Ascending aorta (tissue), 2 donors: ENCODE data around the gene ANKRD63. TPM values are rescaled to one million over a fixed set of nuclear protein-coding genes. Genes with fewer than 3 reads are reported as not detected.

ENCODE experiments used
- DNase-seq, 2 donors: peaks; one replicate each; pipeline ENCODE4 v3.0.0-alpha.2; 2019; ENCODE audit warnings: low spot score in 2 of 2
- H3K27ac ChIP-seq, 2 donors: fragments of 200-600 bp; sonication (generic); one replicate each; pipeline ENCODE4 v1.5.1; 2016 to 2017; ENCODE audit warnings: mild to moderate bottlenecking in 1 of 2
- H3K27me3 ChIP-seq: fragments of 200-600 bp; sonication (generic); one replicate; pipeline ENCODE4 v1.5.1; 2017
- H3K36me3 ChIP-seq, 2 donors: fragments of 200-600 bp; sonication (generic); one replicate each; pipeline ENCODE4 v1.5.1; 2016
- H3K4me1 ChIP-seq, 2 donors: fragments of 200-600 bp; sonication (generic); one replicate each; pipeline ENCODE4 v1.5.1; 2016 to 2017; ENCODE audit warnings: mild to moderate bottlenecking in 1 of 2
- H3K4me3 ChIP-seq, 2 donors: fragments of 200-600 bp; sonication (generic); one replicate each; pipeline ENCODE4 v1.5.1; 2016 to 2017; ENCODE audit warnings: mild to moderate bottlenecking in 1 of 2
- H3K9me3 ChIP-seq, 2 donors: fragments of 200-600 bp; sonication (generic); one replicate each; pipeline ENCODE4 v1.5.1; 2016
- intact Hi-C: fragments of 100-400 bp; cut with DNase I; formaldehyde crosslinking; loops from one replicate; pipeline ENCODE4 v1.15.1; 2023
- total RNA-seq: library from RNA; depleted of rRNA; stranded (reverse); fragments of >200 nt; gene quantifications from one replicate; pipeline ENCODE4 v1.1.0, GENCODE V29; 2016
- TF ChIP-seq, protein P1 (sequence below), 3 experiments: fragments of 200-600 bp in 2 of 3; fragments of 450-650 bp in 1 of 3; sonication (generic) in 2 of 3; IDR thresholded peaks; one replicate each; pipeline ENCODE4 v1.5.1; 2016 to 2019; ENCODE audit warnings: antibody characterized with exemption in 3 of 3, mild to moderate bottlenecking in 1 of 3, moderate library complexity in 1 of 3

ANKRD63 gene
- total RNA-seq, 1 donor from 2014 or later: not detected

DNA sequence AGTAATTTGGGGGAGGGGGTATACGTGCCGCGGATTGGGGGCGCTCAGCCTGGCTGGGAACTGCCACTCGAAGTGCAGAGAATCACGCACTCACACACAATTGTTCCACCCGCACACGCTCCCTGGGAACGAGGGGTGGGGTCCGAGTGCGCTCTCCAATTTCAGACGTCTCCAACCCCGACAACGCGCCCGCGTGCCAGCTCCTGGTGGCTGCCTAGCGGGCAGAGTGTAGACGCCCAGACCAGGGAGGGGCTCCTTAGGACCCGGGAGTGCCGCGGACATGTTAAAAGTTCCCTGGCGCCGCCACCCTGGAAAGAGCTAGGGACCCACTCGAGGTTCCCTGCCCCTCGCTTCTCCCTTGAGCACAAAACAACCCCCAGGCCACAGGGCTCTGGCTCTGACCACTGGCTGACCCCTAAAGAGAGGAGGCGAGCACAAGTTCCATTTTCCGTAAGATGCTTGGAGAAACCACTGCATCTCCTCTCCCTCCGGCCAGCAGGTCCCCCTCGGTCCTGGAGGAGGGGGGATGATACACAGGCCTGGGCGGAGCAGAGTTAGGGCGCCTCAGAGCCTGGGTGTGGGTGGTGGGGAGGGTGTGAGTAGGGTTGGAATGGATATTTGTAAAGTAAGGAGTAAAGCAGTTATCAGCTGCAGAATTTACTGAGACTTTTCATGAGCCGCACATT is 894 bp upstream of the ANKRD63 start:
- H3K36me3 ChIP-seq: no peaks in the 10 kb centered on the region
- intact Hi-C loops: loop anchor here (5.0 kb wide), 1 partner anchor 84 kb away; no protein-coding TSS in a partner anchor
- no peak overlapping the region for H3K4me3 ChIP-seq
- no peak for DNase-seq
- H3K27ac ChIP-seq: no peak overlapping the region
- TF ChIP-seq, protein P1, sequence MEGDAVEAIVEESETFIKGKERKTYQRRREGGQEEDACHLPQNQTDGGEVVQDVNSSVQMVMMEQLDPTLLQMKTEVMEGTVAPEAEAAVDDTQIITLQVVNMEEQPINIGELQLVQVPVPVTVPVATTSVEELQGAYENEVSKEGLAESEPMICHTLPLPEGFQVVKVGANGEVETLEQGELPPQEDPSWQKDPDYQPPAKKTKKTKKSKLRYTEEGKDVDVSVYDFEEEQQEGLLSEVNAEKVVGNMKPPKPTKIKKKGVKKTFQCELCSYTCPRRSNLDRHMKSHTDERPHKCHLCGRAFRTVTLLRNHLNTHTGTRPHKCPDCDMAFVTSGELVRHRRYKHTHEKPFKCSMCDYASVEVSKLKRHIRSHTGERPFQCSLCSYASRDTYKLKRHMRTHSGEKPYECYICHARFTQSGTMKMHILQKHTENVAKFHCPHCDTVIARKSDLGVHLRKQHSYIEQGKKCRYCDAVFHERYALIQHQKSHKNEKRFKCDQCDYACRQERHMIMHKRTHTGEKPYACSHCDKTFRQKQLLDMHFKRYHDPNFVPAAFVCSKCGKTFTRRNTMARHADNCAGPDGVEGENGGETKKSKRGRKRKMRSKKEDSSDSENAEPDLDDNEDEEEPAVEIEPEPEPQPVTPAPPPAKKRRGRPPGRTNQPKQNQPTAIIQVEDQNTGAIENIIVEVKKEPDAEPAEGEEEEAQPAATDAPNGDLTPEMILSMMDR (IDR thresholded peaks at IDR 0.05): no peak
- peaks cover 36% of the 10 kb centered on the region for H3K27me3 ChIP-seq
- H3K9me3 ChIP-seq: no peaks in the 10 kb centered on the region
- peaks cover 21 to 26% of the 10 kb centered on the region in 2 donors for H3K4me1 ChIP-seq

DNA sequence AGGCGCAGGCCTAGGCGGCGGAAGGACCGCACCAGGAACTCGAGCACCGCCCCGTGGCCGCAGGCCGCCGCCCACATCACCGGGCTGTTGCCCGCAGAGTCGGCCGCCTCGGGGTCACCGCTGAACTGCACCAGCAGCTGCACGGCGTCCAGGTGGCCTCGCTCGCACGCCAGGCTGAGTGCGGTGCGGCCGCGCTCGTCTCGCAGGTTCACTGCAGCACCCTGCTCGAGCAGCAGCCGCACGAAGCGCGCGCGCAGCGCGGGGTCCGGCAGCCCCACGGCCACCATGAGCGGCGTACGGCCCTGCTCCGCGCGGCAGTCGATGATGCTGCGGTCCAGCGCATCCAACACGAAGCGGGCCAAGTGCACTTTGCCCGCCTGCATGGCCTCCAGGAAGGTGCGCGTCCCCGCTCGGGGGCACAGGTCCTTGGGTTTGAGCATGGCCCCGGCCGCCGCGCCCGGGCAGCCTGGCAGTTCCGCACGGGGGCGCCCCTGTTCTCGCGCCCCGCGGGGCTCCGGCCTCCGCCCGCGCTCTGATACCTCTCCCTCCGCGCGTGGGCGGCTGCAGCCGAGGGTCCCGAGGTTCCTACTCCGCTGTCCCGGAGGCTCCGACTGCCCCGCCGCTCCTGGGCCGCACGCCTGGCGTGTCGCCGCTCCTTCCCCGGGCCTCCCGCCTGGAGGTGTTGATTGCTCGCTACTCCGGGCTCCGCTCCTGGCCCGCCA is 556 bp downstream of the ANKRD63 start:
- DNase-seq: no peak
- TF ChIP-seq, protein P1 (IDR thresholded peaks at IDR 0.05): peak; percentile 3 to 28 (median 5)
- peaks cover 36% of the 10 kb centered on the region for H3K27me3 ChIP-seq

DNA sequence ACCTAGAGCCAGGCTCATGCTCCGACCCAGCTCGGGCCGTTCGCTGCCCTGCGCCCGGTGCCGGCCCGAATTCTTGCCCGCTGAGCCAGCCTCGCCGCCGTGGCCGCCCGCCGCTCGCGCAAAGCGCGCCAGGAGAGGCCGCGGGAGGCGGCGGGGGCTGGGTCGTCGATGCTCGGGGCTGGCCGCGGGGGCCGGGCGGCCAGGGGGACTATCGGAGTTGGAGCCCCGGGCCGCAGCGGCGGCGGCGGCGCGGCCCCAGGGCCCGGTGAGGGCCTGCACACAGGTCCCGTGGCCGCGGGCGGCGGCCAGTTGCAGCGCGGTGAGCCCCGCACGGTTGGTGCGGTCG is 1.1 kb downstream of the ANKRD63 start:
- intact Hi-C loops: loop anchor here (5.0 kb wide), 1 partner anchor 86 kb away; no protein-coding TSS in a partner anchor
- Histone ChIP-seq H3K4me1 (peaks cover 21 to 26% of the 10 kb centered on the region in 2 donors), H3K27me3 (peaks cover 36% of the 10 kb centered on the region), H3K27ac (no peak overlapping the region), H3K9me3 (no peaks in the 10 kb centered on the region), H3K4me3 (peak overlapping the region; percentile 54 to 68), H3K36me3 (no peaks in the 10 kb centered on the region)
- TF ChIP-seq, protein P1 (IDR thresholded peaks at IDR 0.05): no peak
- no peak for DNase-seq

More for the DNA sequence above, 556 bp downstream of the ANKRD63 start:
- H3K4me1 ChIP-seq: peaks cover 21 to 26% of the 10 kb centered on the region in 2 donors
- peak overlapping the region; percentile 54 to 68 for H3K4me3 ChIP-seq
- no peaks in the 10 kb centered on the region for H3K36me3 ChIP-seq
- intact Hi-C loops: loop anchor here (5.0 kb wide), 1 partner anchor 85 kb away; no protein-coding TSS in a partner anchor
- H3K9me3 ChIP-seq: no peaks in the 10 kb centered on the region
- H3K27ac ChIP-seq: no peak overlapping the region

DNA sequence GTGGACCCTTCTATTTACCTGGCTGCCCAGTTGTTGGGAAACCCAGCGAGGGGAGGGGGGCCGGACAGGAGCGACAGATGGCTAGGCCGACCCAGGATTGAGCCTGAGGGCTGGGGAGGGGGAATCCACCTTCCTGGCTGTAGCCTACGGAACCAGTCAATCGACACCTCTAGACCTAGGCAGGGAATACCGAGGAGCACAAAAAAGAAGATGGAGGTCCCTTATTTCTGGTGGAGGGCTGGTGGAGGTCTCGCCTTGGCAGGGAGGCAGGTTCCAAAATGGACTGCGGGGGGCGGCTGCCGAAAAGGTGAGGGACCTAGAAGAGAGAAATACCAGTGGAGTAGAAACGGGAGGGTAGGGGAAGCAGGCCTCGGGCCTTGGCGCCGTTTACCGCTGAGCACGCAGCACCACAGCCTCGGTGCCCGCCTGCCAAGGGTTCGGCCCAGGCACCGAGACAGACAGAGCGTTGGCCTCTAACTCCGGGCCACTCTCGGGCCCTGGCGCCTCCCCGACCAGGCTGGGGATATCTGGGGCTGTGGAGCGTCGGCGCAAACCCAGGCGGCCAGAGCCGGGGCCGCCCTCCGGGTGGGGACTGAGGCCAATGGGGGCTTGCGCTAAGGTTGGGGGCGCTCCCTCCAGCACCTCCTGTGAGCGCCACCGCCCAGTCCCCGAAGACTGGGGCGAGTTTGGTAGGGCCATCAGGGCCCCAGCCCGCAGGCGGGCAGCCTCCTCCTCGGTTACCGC is 1.6 kb downstream of the ANKRD63 start:
- intact Hi-C loops: loop anchor here (5.0 kb wide), 1 partner anchor 86 kb away; no protein-coding TSS in a partner anchor
- TF ChIP-seq, protein P1 (IDR thresholded peaks at IDR 0.05): no peak
- peak overlapping the region; percentile 54 to 68 for H3K4me3 ChIP-seq

DNA sequence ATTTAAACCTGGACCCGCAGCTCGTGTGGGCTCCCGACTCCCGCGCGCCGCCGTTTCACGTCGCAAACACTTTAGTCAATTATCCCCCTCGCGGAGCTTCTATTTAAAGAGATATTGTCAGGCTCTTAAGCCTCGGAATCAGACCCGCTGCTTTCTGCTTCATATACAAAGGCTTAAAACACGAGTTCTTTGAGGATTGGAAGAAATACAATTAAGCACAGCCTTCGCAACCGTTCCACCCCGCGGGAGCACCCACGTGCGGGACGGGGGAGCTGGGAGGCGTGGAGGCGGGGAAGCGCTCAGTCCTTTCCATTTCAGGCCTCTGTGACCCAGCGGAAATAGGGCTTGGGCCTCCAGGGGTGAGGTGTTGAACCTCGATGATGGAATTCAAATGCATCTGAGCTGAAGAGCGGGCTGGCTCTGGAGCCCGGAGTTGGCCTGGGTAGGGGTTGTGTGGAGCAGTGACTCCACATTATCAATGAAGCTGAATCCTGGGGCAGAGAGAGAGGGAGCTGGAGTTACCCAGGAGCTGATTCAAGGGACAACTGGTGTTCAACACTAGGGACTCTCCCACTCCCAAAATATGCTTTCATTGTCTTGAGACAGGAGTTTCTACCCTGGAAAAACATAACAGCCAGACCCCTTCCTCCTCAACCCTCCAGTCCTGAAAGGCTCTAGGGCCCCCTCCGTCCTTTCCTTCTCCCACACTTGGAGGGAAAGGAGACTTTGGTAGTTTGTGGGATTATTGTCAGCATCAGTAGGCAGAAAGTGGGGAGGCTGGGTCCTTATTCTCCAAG is 2.4 kb downstream of the ANKRD63 start:
- H3K27ac ChIP-seq: no peak overlapping the region
- peaks cover 36% of the 10 kb centered on the region for H3K27me3 ChIP-seq
- peaks cover 21 to 26% of the 10 kb centered on the region in 2 donors for H3K4me1 ChIP-seq
- DNase-seq: no peak
- no peak overlapping the region for H3K4me3 ChIP-seq
- no peaks in the 10 kb centered on the region for H3K36me3 ChIP-seq
- TF ChIP-seq, protein P1 (IDR thresholded peaks at IDR 0.05): no peak
- no peaks in the 10 kb centered on the region for H3K9me3 ChIP-seq
- intact Hi-C loops: loop anchor here (5.0 kb wide), 1 partner anchor 87 kb away; no protein-coding TSS in a partner anchor

More for the DNA sequence above, 1.6 kb downstream of the ANKRD63 start:
- no peak for DNase-seq
- H3K27me3 ChIP-seq: peaks cover 36% of the 10 kb centered on the region
- H3K36me3 ChIP-seq: no peaks in the 10 kb centered on the region
- H3K27ac ChIP-seq: no peak overlapping the region
- H3K4me1 ChIP-seq: peaks cover 21 to 26% of the 10 kb centered on the region in 2 donors
- no peaks in the 10 kb centered on the region for H3K9me3 ChIP-seq
